ENCODE results near the gene CACNA1C. TPM values are rescaled to one million over a fixed set of nuclear protein-coding genes. Genes with fewer than 3 reads are reported as not detected.

Gene CACNA1C
- total and polyA plus RNA-seq, 2 donors: 0.71 TPM

DNA sequence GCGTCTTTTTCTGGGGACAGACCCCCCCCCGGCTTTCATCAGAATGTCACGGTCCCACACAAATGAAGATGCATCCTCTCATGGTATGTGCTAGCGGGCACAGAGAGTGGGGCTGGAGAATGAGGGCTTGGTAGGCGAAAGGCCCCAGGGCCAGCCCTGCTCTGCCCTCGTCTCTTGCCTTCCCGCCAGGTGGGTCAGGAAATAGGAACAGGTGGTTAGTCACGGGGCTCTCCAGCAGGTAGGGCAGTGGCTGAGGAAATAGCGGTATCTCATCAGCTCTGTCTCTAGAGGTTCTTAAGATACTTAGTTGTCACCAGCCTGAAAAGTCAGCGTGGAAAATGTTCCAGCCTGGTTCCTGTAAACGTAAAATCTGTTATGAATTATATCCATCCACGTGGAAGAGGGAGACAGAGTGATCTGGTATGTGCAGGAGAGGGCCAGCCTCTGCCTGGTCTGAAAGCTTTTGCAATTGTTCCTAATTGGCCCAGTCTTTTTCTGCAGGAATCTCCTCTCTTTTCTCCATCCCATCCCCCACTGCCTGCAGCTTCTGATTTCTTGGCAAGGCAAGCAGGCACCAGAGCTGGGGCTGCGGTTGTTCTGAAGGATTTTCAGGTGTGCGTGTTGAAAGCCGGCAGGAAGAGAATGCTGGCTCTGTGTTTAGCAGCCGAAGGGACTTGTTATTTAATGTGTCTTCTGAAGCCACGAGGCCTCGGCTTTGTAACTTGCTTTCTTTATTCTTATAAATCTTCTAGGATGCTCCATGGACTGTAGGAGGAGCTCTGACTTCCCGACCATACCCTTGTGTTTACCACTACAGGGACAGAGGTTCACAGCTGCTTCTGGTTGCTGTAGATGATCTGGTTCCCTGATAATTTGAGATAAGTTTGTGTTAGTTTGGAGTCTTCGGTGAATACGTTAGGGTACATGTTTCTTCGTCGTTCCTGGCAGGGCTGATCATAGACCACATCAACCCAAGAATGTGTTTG is 131.1 kb downstream of the CACNA1C start:
- Histone ChIP-seq H3K36me3 (ENCODE audit: control insufficient read depth in 2 of 2, insufficient read depth in 2 of 2, low read length in 1 of 2) (no peaks in the 10 kb centered on the region), H3K4me3 (ENCODE audit: low read length in 2 of 2) (no peak overlapping the region), H3K27ac (ENCODE audit: low read depth in 1 of 2, low read length in 1 of 2) (peak overlapping the region in 1 of 2 donors; percentile 20), H3K9me3 (ENCODE audit: control insufficient read depth in 2 of 2, insufficient read depth in 1 of 2, low read length in 1 of 2) (no peaks in the 10 kb centered on the region), H3K27me3 (ENCODE audit: control insufficient read depth in 2 of 2, insufficient read depth in 1 of 2, low read length in 1 of 2) (no peaks in the 10 kb centered on the region), H3K4me1 (ENCODE audit: control insufficient read depth in 2 of 2, insufficient read depth in 2 of 2, low read length in 2 of 2) (peaks cover 8 to 29% of the 10 kb centered on the region in 2 donors)
- DNase-seq (ENCODE audit: low read depth in 6 of 9, low spot score in 9 of 9): peak in 6 of 9 donors; percentile 4 to 47 (median 8)
- 51% methylated on average over 23 of the region's 23 CpGs for WGBS

DNA sequence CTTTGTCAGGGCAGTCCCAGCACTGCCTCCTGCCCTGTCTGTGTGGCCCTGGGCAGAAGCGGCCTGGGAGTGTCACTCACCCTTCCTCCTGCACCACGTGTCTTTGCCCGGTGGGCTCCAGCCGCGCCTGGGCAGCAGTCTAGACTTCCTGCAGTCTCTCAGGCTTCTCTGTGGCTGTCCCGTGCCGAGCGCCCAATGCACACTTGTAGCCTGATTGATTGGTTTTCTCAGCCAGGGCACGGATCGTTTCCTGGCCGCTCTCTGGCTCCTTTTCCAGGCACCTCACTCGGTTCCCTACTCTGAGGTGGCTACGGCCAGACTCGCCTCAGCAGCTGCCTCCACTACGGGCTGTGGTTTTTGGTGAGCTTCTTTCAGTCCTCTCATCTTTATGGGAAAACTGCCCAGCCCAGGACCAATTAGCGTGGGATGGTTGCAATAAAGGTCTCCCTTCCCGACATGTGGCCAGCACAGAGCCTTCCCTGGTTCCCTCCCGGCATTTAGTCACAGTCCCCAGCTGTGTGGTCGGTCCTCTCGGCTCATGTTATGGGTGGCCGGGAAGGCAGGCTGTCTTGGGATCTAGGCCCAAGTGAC is 133.1 kb downstream of the CACNA1C start:
- H3K9me3 ChIP-seq (ENCODE audit: control insufficient read depth in 2 of 2, insufficient read depth in 1 of 2, low read length in 1 of 2): no peaks in the 10 kb centered on the region
- H3K4me3 ChIP-seq (ENCODE audit: low read length in 2 of 2): no peak overlapping the region
- peaks cover 8 to 27% of the 10 kb centered on the region in 2 donors for H3K4me1 ChIP-seq (ENCODE audit: control insufficient read depth in 2 of 2, insufficient read depth in 2 of 2, low read length in 2 of 2)
- WGBS: 98% methylated on average over 21 of the region's 21 CpGs
- no peaks in the 10 kb centered on the region for H3K36me3 ChIP-seq (ENCODE audit: control insufficient read depth in 2 of 2, insufficient read depth in 2 of 2, low read length in 1 of 2)
- DNase-seq (ENCODE audit: low read depth in 6 of 9, low spot score in 9 of 9): no peak
- no peaks in the 10 kb centered on the region for H3K27me3 ChIP-seq (ENCODE audit: control insufficient read depth in 2 of 2, insufficient read depth in 1 of 2, low read length in 1 of 2)
- H3K27ac ChIP-seq (ENCODE audit: low read depth in 1 of 2, low read length in 1 of 2): no peak overlapping the region

DNA sequence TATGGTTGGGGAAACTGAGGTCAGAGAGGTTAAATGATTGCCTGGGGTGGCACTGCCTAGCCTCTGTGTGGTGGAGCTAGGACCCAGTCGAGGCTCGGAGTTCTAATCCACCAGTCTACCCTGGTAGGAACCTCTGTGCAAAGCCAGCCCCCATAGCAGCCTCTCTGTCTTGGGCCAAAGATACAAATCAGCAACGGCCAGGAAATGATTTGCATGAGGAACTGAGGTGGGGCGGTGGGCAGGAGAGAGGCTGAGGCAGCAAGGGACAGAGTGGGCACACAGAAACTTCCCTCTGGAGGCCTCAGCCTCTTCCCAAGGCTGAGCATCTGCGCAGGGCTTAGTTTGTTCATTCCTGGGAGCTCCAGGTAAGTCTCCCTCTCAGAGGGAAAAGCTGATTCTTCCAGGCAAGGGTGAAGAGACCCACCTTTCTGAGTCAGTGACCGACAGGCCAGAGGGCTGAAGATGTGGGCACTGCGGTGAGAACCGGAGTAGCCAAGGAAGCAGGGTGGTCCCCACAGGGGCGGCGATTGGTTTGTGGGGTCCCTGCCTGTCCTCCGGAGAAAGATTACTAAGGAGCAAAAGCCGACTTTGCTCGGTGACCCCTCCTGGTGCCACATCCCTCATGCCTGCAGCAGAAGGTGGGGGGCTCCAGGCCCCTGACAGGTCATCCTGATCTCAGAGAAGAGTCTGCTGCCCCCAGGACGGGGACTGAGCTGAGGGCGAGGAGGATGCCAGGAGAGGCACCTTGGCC is 134.6 kb downstream of the CACNA1C start:
- Histone ChIP-seq H3K36me3 (ENCODE audit: control insufficient read depth in 2 of 2, insufficient read depth in 2 of 2, low read length in 1 of 2) (no peaks in the 10 kb centered on the region), H3K27me3 (ENCODE audit: control insufficient read depth in 2 of 2, insufficient read depth in 1 of 2, low read length in 1 of 2) (no peaks in the 10 kb centered on the region), H3K4me1 (ENCODE audit: control insufficient read depth in 2 of 2, insufficient read depth in 2 of 2, low read length in 2 of 2) (peaks cover 8 to 27% of the 10 kb centered on the region in 2 donors), H3K4me3 (ENCODE audit: low read length in 2 of 2) (no peak overlapping the region), H3K27ac (ENCODE audit: low read depth in 1 of 2, low read length in 1 of 2) (no peak overlapping the region), H3K9me3 (ENCODE audit: control insufficient read depth in 2 of 2, insufficient read depth in 1 of 2, low read length in 1 of 2) (no peaks in the 10 kb centered on the region)
- 85% methylated on average over 15 of the region's 15 CpGs for WGBS
- DNase-seq (ENCODE audit: low read depth in 6 of 9, low spot score in 9 of 9): no peak

DNA sequence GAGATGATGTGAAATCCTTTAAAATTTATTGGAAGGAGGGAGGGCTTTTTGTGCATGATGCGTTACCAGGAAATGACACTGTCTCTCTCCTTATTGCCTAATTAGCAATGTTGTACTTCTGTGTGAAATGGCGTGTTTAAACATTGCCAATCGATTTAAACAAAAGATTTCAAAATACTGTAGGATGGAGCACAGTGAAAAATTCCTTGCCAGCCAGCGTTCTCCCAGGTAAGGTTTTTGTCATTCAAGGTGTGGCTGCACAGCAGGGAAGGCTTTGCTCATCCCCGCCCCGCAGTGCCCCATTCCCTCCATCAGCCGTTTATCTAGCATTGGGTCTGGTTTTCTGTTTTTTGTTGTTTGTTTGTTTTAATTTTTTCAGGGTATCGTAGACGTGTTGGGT is 137.3 kb downstream of the CACNA1C start:
- WGBS: 94% methylated on average over 9 of the region's 9 CpGs
- DNase-seq (ENCODE audit: low read depth in 6 of 9, low spot score in 9 of 9): no peak
- no peaks in the 10 kb centered on the region for H3K27me3 ChIP-seq (ENCODE audit: control insufficient read depth in 2 of 2, insufficient read depth in 1 of 2, low read length in 1 of 2)
- H3K9me3 ChIP-seq (ENCODE audit: control insufficient read depth in 2 of 2, insufficient read depth in 1 of 2, low read length in 1 of 2): no peaks in the 10 kb centered on the region
- H3K4me3 ChIP-seq (ENCODE audit: low read length in 2 of 2): no peak overlapping the region
- no peaks in the 10 kb centered on the region for H3K36me3 ChIP-seq (ENCODE audit: control insufficient read depth in 2 of 2, insufficient read depth in 2 of 2, low read length in 1 of 2)
- peaks cover 0 to 12% of the 10 kb centered on the region in 2 donors for H3K4me1 ChIP-seq (ENCODE audit: control insufficient read depth in 2 of 2, insufficient read depth in 2 of 2, low read length in 2 of 2)
- H3K27ac ChIP-seq (ENCODE audit: low read depth in 1 of 2, low read length in 1 of 2): no peak overlapping the region

DNA sequence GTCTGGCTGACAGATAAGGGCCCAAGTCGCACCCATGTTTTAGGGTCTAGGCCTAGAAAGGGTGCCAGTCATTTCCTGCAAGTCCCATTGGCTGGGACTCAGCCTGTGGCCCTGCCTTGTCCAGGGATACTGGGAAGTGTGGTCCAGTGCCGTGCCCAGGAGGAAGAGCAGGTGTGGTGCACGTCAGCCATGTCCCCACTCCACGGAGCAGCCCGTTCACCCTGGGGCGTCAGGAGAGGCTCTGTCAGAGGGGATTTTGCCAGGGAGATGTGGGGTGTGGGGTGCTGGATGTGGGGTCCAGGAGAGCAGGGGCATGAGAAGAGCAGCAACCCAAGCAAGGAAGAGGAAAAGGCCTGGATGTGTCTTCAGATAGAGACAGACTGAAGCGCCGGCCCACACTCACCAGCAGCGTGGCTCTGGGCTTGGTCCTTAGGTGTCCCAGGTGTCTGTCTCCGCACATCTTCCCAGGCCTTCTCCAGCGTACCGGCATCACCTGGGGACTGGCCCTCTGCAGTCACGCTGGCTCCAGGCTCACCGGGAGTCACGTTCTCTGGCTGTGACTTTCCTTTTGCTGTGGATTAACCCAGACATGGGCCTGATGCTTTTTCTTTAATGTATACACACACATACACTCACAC is 138.2 kb downstream of the CACNA1C start:
- Histone ChIP-seq H3K36me3 (ENCODE audit: control insufficient read depth in 2 of 2, insufficient read depth in 2 of 2, low read length in 1 of 2) (no peaks in the 10 kb centered on the region), H3K9me3 (ENCODE audit: control insufficient read depth in 2 of 2, insufficient read depth in 1 of 2, low read length in 1 of 2) (no peaks in the 10 kb centered on the region), H3K27me3 (ENCODE audit: control insufficient read depth in 2 of 2, insufficient read depth in 1 of 2, low read length in 1 of 2) (no peaks in the 10 kb centered on the region), H3K4me3 (ENCODE audit: low read length in 2 of 2) (no peak overlapping the region), H3K27ac (ENCODE audit: low read depth in 1 of 2, low read length in 1 of 2) (no peak overlapping the region), H3K4me1 (ENCODE audit: control insufficient read depth in 2 of 2, insufficient read depth in 2 of 2, low read length in 2 of 2) (peaks cover 0 to 9% of the 10 kb centered on the region in 2 donors)
- DNase-seq (ENCODE audit: low read depth in 6 of 9, low spot score in 9 of 9): no peak
- WGBS: 98% methylated on average over 15 of the region's 15 CpGs

DNA sequence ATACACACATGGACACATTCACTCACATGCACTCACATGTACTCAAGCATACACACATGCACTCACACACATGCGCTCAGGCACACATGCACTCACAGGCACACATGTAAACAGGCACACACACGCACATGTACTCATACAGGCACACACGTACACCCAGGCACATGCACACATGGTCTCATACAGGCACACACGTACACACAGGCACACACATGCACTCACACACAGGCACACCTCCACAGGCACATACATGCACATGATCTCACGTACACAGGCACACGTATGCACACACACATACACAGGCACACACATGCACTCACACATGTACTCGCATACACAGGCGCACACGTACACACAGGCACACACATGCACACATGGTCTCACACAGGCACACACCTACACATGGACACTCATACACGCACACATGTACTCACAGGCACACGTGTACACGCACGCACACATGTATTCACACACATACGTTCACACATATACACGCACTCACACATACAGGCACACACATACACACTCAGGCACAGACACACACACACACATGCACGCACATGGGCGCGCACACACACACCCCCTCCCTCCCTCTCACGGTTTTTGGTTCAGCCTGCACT is 138.9 kb downstream of the CACNA1C start:
- no peak overlapping the region for H3K4me3 ChIP-seq (ENCODE audit: low read length in 2 of 2)
- H3K27me3 ChIP-seq (ENCODE audit: control insufficient read depth in 2 of 2, insufficient read depth in 1 of 2, low read length in 1 of 2): no peaks in the 10 kb centered on the region
- WGBS: 98% methylated on average over 19 of the region's 19 CpGs
- H3K4me1 ChIP-seq (ENCODE audit: control insufficient read depth in 2 of 2, insufficient read depth in 2 of 2, low read length in 2 of 2): peaks cover 0 to 9% of the 10 kb centered on the region in 2 donors
- DNase-seq (ENCODE audit: low read depth in 6 of 9, low spot score in 9 of 9): no peak
- no peak overlapping the region for H3K27ac ChIP-seq (ENCODE audit: low read depth in 1 of 2, low read length in 1 of 2)
- H3K36me3 ChIP-seq (ENCODE audit: control insufficient read depth in 2 of 2, insufficient read depth in 2 of 2, low read length in 1 of 2): no peaks in the 10 kb centered on the region
- H3K9me3 ChIP-seq (ENCODE audit: control insufficient read depth in 2 of 2, insufficient read depth in 1 of 2, low read length in 1 of 2): no peaks in the 10 kb centered on the region

DNA sequence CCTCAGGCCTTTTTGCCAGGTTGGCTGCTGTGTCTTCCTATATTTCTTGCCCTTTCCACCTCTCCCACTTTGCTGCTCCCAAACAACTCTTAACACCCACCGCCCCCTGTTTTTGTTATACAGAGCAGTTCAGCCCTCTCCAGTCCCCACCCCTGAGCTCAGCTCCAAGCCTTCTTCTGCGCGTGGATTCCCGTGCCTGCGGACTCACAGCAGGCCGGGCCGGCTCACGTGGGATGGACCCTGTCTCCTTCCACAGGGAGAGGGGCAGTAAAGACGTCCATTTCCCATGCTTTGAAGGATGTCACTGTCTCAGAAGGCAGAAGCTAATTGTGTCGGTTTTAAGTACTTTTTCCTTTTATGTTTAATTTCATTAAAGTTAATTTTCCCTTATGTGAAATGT is 139.4 kb downstream of the CACNA1C start:
- no peaks in the 10 kb centered on the region for H3K9me3 ChIP-seq (ENCODE audit: control insufficient read depth in 2 of 2, insufficient read depth in 1 of 2, low read length in 1 of 2)
- no peaks in the 10 kb centered on the region for H3K36me3 ChIP-seq (ENCODE audit: control insufficient read depth in 2 of 2, insufficient read depth in 2 of 2, low read length in 1 of 2)
- DNase-seq (ENCODE audit: low read depth in 6 of 9, low spot score in 9 of 9): no peak
- H3K27ac ChIP-seq (ENCODE audit: low read depth in 1 of 2, low read length in 1 of 2): no peak overlapping the region
- H3K4me3 ChIP-seq (ENCODE audit: low read length in 2 of 2): no peak overlapping the region
- no peaks in the 10 kb centered on the region for H3K27me3 ChIP-seq (ENCODE audit: control insufficient read depth in 2 of 2, insufficient read depth in 1 of 2, low read length in 1 of 2)
- WGBS: 96% methylated on average over 10 of the region's 10 CpGs
- peaks cover 0 to 3% of the 10 kb centered on the region in 2 donors for H3K4me1 ChIP-seq (ENCODE audit: control insufficient read depth in 2 of 2, insufficient read depth in 2 of 2, low read length in 2 of 2)

DNA sequence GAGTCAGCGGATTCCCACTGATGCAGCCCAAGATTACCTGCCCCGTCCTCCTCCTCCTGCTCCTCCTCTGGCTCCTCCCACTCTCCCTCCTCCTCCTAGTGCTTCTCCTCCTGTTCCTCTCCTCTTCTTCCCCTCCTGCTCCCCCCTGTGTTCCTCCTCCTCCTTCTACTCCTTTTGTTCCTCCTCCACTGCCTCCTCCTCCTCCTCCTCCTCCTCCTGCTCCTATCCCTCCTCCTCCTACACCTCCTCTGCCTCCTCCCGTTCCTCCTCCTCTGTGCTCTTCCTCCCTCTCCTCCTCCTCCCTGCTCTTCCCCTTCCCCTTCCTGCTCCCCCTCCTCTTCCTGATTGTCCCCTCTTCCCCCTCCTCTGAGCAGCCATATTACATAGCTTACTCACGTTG is 141.3 kb downstream of the CACNA1C start:
- WGBS: 87% methylated on average over 4 of the region's 4 CpGs
- no peak for DNase-seq (ENCODE audit: low read depth in 6 of 9, low spot score in 9 of 9)
- Histone ChIP-seq H3K36me3 (ENCODE audit: control insufficient read depth in 2 of 2, insufficient read depth in 2 of 2, low read length in 1 of 2) (no peaks in the 10 kb centered on the region), H3K27me3 (ENCODE audit: control insufficient read depth in 2 of 2, insufficient read depth in 1 of 2, low read length in 1 of 2) (no peaks in the 10 kb centered on the region), H3K4me3 (ENCODE audit: low read length in 2 of 2) (no peak overlapping the region), H3K9me3 (ENCODE audit: control insufficient read depth in 2 of 2, insufficient read depth in 1 of 2, low read length in 1 of 2) (no peaks in the 10 kb centered on the region), H3K27ac (ENCODE audit: low read depth in 1 of 2, low read length in 1 of 2) (no peak overlapping the region), H3K4me1 (ENCODE audit: control insufficient read depth in 2 of 2, insufficient read depth in 2 of 2, low read length in 2 of 2) (no peaks in the 10 kb centered on the region)

Measured in thymus (tissue), 11 donors.